Pons (tissue), 1 donor: ENCODE measurements around the gene NHSL2.
A peak's percentile ranks its signal among the peaks of the same experiment; 100 is the strongest.
"Not testable (repeated sequence)": the region's sequence is repeated elsewhere in the genome, so short reads cannot be mapped to it uniquely, and the experiment has no call there.

Experiments
- DNase-seq: peaks from one replicate; pipeline ENCODE4 v3.0.0-alpha.2; 2016; ENCODE audit warnings: low spot score

Gene NHSL2

DNA sequence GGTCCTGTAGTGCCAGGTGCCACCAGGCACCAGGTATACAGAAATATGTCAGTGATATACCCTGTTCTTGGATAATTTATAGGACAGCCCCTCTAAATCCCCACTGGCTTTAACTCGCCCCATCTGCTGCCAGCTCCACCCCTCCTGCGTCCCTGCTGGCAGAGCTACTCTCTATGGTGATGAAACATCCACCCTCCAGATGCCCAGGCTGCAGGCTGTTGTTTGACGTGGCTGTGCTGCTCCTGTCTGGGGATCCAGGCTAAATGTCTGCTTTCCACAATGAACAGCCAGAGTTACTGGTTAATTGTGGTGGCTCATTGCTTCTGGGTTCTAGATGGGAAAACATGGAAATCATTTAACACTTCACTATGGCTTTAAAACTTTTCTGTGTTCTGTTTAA is 12.9 kb downstream of the NHSL2 start:
- DNase-seq = no peak

DNA sequence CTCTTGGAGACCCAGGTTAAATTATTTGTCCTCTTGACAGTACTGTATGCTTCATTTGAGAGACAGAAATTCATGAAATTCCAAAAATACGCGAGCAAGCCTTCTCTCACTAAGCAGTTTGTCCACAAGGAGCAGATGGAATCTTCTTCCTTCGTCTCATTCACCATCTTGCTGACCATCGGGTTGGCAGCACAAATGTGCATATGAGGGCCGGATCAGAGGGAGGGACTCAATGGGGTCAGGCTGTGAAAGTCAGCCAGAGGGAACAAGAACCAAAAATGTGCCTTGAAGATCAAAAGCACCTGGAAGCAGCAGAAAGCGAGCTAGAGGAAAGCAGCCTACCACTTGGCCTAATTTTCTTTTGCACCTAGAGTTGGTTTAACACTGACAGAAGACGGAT is 16.4 kb downstream of the NHSL2 start:
- DNase-seq = no peak

DNA sequence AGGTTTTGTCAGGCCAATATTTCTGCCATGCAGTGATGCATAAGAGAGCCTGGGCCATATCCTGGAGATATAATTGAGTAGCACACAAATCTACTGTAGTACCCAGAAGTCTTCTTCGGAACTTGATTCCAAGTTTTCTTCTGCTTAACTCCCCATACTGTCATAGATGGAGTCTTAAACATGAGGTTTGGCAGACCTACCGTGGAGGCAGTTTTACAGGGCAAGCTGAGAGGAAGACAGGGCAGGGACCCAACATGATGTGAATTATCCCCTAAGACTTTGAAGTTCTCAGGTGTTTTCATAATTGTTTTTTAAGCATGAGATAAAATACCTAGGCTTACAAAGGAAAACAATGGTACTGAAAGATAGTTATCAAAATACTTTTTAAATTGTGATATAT is 18.2 kb downstream of the NHSL2 start:
- DNase-seq = no peak

DNA sequence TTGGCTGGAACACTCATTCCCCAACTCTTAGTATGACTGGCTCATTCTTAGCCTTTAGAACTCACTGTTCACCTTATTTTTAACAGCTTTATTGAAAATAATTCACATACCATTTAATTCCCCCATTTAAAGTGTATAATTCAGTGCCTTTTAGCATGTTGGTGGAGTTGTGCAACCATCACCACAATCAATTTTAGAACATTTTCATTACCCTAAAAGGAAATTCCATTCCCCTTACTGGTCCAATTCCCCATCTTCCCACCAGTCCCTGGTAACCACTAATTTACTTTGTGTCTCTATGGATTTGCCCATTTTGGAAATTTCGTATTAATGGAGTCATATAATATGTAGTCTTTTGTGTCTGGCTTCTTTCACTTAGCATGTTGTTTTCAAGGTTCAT is 19.7 kb downstream of the NHSL2 start:
- DNase-seq = no peak

DNA sequence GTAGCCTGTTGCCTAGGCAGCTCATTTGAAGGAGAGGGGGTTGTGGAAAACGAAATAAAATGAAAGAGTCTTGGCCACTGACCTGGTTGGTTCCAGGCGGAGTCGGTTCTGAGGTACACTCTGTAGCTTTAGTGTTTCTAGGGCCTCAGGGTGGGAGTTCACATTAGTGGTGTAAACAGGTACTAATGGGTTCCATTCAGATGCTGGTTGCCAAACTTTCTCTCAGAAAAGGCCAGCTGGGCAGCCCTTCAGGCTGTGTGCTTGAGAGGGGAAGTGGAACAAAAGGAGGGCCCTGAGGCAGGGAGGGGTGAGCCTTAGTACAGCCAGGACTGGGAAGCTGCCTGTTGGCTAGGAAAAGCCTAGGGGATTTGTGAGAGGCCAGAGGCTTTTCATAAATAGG is 24.8 kb downstream of the NHSL2 start:
- DNase-seq = peak; percentile 3

DNA sequence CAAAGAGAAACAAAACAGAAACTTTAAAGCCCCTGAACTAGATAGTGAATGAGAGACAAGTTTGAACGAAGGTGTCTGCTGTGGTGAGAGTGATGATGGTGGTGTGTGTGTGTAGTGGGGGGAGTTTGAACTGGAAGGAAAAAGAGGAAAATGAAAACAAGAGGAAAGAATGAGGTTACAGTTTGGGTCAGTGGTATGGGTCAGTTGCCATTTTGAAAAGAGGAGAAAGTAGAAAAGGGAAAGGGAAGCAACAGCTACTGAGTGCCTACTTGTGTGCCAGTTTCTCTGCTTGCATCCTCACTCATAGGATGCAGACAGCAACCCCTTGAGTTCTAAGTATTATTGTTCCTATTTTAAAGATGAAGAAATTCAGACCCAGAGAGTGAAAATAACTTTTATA is 26.0 kb downstream of the NHSL2 start:
- no peak for DNase-seq

DNA sequence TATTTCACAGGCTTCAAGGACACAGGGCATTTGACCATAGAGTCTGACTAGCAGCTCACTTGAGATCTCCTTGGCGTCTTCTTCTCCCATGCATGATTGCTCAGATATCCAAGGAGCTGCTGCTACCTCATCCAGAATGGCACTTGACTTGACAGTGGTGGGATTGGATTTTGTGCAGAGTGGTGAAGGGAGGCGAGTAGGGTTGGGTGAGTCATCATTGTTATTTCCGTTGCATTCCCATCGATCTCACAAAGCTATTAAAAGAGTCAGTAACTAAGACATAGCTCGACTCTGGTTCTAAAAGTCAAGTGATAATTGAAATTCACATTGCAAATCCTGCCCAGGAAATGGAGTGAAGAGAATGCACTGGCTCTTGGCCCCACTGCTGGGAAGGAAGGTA is 27.7 kb downstream of the NHSL2 start:
- DNase-seq = no peak

DNA sequence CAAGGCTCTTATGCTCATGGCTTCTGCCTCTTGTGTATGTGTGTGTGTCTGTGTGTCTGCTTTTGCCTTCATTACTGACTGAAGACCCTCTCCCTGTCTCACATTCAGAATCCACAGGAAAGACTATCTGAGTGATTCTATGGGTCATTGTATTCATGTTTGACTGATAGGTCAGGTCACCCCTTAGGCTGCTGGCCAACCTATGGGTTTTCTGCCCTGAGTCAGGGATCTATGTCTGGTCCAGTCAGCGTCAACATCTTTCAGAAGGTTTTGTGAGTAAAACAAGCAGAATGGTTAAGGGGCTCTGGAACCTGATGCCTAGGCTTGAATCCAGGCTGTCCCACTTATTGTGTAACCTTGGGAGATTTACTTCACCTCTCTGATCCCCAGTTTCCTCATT is 30.5 kb downstream of the NHSL2 start:
- no peak for DNase-seq

DNA sequence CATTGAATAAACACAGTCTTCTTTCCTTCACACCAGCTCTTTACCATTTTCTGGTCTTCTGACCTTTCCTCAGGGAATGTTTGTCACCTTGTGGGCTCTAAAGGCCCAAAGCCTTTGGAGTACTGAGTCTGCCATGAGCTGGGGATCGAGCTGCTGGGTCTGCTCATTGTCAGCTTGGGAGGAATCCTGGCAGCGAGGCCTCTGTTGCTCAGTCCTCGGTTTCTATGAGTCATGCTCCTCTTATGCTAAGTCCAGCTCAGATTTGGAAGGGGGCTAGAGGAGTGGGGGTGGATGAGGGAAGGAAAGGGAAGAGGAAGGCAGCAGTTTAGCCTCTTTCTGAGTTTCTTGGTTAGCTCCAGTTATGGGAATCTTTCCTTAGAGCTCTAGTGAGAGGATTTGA is 31.1 kb downstream of the NHSL2 start:
- DNase-seq = no peak

DNA sequence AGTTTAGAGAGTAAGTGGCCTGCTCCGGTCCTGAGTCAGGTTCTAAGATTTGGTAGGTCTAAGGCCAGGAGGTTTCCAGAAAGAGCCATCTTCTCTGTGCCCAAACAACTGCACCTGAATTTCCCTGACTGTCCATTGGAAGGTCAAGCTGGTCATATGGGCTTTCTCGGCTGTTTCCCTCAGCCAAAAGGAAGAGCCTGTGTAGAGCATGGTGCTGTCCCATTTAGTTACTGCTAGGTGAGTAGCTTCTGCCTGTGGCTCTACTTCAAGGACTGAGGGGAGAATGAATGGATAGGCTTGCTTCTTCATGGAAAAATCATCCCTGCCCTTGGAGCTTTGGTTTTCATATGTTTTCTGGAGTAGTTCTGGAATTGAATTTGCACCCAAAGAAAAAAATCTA is 33.7 kb downstream of the NHSL2 start:
- no peak for DNase-seq

DNA sequence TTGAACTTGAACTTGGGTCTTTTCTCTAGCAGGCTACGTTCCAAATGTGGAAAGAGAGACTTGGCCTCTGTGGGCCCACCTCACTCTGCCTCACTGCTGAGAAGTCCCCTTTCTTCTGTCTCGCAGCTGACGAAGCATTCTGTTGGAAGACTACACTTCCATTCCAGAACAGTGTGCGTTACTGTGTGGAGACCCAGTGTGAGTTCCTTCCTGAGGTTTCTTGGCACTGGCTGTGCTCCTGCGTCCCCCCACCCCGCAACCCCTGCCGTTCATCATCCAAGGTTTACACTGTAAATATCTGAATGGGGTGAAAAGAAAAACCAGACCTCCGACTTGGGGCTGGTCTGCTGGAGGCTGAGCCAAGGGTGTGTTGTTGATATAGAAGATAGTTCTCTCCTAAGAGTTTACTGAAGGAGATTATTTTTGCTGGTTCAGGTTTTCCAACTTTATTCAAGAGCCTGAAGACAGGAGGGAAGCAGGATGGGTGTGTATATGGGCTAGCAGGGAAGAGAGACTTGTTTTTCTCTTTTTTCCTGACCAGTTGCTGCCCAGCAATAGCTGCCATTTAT is 34.7 kb downstream of the NHSL2 start:
- DNase-seq = no peak

DNA sequence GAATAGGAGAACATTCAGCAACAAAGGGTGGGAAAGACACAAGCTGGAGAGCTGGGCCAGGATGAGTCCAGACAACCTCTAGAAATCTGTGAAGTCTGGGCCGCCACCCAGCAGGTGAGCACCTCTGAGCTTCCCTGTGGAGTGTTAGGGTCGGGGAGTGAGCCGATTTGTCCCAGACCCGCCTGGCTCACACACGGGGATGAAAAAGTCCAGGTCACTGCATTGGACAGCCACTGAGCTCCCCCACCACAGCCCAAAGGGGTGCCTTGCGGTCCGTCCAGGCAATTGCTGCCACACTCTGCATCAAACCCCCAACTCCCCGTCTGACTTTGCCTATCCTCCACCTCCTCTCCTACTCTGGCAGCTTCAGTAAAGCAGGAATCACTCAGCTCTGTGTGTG is 38.7 kb downstream of the NHSL2 start:
- DNase-seq = no peak

DNA sequence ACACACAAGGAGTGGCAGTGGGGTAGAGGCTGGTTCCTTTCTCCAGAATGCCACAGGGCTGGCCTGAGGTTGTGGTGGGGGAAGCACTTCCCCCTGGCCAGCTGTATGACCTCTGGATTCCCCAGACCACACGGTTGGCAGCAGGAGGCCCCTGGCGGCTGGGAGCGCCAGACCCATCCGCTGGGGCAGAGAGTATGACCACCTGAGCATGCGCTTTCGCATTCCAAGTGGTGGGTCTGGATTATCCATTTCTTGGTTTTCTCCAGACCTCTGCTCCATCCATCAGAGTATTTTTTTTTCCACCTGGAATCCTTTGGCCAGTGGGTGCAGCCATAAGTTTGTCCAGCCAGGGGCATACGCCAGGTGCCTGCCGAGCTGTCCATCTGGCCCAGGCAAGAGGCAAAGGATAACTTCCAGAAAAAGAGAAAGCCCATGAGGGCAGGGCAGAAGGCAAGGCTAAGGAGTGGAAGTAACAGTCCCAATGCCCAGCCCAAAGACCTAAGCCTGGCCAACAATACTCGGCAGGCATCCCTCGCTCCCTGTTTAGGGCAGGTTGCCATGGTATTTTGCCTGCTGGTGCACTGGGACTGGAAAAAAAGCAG is 39.3 kb downstream of the NHSL2 start:
- DNase-seq = no peak

DNA sequence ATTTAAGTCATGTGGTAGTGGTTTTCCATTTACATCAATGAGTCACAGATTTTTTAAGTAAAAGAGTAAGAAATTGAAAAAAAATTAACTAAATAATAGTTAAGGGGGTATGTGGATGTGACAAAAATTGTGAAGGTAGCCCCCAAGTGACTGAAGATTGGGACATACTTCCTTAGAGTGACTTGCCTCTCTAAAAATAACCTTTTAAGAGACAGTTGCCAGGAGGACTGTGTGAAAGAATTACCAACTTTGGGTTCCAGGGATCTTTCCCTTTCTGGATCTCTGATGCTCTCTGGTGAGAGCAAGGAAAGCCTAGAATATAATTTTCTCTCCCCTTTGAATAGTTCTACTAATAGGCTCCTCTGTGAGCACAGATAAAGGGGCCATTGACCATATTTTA is 42.7 kb downstream of the NHSL2 start:
- DNase-seq = no peak

DNA sequence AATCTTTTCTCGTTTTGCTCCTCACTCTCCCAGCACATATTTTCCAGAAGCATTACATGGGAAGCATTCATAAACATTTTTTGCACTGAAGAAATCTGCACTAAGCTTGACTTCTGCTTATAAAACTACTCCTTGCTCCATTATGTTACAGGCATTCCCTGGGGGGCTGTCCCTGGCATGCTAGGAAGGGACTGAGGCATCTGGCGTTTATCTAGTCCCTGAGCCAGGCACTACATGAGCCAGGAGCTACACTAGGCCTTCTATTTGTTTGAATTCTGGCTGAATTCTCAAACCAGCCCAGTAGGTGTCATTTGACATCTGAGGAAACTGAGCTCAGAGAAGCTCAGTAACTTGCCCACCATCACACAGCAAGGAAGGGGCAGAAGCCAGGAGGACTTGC is 43.3 kb downstream of the NHSL2 start:
- no peak for DNase-seq

DNA sequence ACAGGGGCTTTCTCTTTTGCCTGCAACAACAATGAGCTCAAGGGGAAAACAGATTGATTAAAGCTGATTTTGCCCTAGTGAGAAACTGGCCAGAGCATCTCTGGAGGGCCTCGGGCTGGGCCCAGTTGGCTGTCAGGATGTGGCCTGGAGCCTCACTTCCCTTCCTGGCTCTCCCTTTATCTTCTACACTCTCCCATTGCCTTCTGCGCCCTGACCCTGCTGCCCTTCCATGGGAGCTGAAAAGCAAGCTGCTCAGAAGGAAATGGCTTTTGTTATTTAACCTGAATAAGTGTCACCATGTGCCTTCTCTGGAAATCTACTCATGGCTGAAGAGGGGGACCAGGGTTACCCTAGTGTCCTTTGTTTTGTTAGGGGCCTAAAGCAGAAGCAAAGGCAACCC is 43.8 kb downstream of the NHSL2 start:
- no peak for DNase-seq

DNA sequence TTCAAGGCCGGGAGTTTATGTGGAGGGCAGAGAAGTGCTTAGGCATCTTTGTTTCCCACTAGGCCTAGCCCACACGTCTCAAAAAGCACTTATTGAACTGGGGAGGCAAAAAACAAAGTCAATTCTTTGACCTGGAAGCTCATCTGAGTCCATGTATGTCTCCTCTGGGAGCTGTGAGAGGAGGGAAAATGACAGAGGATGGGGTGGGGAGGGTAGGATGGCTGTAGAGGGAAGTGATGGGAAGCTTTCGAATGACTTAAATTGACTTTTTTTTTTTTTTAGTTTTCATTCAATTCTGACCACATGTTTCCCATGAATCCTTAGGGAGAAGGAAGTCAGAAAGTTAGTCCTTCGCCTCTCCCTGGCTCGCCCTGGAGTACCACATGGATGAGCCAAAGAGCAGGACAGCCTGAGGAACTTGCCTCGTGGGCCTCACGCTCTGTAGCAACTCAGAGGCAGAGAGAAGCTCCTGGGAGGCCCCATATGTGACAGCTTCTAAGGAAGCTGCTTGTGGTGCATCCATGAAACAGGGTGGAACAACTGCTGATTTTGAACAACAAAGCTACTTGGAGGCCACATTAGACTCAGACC is 45.0 kb downstream of the NHSL2 start:
- DNase-seq = no peak

DNA sequence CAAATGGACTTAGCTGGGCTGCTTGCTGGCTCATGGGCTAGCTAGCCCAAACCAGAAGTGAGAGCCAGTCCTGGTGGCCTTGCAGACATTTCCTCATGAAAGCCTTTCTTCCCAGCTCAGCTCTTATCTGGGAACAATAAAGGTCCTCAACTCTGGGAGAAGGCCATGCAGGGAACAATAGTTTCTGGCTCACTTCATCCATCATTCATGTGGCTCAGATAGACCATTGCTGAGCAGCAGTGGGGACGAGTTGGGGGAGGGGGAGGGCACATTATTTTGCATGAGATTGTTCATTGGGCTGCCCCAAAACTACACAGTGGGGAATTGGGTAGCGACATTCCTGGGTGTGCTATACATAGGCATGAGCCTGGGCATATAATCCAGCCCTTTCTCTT is 47.6 kb downstream of the NHSL2 start:
- DNase-seq = no peak

DNA sequence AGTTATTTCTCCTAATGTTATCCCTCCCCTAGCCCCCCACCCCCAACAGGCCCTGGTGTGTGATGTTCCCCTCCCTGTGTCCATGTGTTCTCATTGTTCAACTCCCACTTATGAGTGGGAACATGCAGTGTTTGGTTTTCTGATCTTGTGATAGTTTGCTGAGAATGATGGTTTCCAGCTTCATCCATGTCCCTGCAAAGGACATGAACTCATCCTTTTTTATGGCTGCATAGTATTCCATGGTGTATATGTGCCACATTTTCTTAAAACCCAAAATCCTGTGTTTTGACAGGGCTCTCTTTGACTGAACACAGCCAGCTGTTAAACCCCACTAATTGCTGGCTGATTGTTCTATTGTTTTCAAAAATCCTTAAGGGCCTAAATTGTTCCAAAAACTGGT is 53.5 kb downstream of the NHSL2 start:
- not testable (repeated sequence) for DNase-seq

DNA sequence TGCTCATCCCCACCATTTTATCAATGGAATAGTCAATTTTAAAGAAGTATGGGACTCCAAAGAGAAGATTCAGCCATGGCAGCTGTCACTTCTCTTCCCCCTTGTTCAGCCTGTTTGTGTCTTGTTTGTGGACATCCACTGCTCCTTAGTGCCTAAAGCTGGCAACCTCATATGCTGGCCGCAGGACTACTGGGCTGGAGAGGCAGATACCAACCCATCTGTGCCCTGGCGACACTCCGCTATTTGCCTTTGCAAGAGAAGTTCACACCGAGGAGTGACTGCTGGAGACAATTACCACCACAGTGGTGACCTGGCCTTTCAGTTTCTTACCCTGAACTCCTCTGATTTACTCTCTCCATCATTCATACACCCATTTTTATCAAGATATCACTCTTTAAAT is 64.3 kb downstream of the NHSL2 start:
- no peak for DNase-seq

DNA sequence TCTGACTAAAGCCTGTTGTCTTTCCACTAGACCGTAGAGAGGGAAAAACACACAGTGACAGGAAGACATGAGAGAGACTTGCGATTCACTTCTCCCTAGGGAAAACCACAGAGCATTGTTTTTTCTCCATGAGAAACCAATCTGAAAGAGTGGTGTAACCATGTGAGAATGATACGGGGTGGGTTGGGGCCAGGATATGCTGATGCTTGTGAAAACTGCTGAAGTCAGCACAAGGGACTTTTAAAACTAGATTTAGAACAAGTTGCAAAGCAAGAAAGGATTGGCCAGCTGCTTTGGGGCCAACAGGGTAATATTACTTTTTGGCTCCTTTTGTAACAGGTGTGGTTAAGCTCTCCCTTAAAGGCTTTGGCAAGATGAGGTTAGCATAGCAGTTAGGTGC is 66.1 kb downstream of the NHSL2 start:
- DNase-seq = no peak

DNA sequence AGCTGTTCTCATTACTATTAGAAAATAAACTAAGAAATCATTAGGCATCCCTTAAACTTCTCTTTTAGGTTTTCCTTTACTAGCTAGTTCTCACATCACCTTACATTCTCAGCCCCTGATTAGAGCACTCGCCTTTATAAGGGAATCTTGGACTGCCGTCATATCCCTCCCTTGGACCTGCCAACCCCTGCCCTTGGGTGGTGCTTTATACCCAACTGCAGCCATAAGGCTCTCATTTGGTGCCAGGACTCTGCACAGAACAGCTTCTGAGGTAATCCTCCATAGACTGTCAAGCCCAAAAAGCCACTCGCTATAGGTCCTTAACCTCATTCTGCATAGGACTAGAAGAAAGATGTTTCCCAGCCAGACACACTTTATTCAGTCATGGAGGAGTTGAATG is 67.5 kb downstream of the NHSL2 start:
- no peak for DNase-seq

DNA sequence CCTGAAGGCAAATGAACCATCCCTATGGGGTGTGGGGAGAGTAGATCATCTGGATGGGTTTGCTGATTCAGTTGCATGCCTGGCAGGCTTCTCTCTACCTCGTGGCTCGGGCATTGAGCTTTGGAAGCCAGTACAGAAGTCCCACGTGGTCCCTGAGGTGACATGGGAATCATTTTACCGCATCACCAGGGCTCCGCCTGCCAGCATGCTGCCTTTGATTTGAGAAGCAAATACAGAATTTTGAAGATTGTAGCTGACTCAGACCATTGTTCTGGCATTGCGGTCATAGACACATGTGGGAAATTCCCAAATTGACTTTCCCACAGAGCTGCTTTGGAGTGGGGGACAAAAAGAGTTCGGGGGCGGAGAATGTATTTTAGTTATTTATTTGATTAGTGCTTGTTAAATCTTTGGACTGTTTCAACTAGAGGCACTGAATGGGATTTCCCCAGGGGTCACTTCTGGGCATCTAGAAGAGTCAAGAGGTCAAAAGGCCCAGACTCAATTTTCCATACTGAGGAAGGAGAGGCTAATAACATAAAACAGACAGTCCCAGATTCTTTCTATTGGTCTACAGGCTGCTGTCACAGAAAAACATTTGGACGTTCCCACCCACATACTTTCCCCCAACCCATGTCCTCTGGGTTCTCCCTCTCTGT is 79.3 kb downstream of the NHSL2 start:
- no peak for DNase-seq

DNA sequence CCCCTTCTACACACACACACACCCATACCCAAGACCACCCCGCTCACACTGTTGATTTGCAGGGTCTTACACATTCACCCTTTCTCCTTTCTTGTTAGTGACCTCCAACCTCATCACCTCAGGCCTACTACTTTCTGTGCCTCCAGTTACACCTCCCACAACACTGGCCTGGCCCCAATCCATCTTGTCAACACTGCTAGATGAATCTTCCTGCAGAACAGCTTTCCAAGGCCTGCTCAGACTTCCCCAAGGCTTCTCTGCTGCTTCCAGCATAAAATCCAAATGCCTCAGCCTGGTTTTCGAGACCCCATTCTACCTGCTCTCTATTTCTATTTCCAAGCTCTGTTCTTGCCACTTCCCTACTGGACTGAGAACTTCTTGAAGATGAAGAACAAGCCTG is 79.9 kb downstream of the NHSL2 start:
- DNase-seq = no peak
